Adrenal gland (tissue), 5 donors: Measurements from ENCODE around the gene PHF23.

Experiments
- CTCF ChIP-seq, 6 experiments: fragments of 450-650 bp in 4 of 6; fragments of 200-600 bp in 2 of 6; sonication (generic) in 1 of 6; IDR thresholded peaks; 1 replicate in 5 of 6; 2 replicates in 1 of 6; pipeline versions ENCODE4 v1.5.1 to v1.8.0; 2016 to 2021; ENCODE audit warnings: antibody characterized with exemption in 6 of 6, mild to moderate bottlenecking in 2 of 6, moderate library complexity in 1 of 6
- POLR2A ChIP-seq, 2 donors: fragments of 450-650 bp; IDR thresholded peaks; one replicate each; pipeline ENCODE4 v1.6.1; 2017; ENCODE audit warnings: antibody characterized with exemption in 2 of 2, mild to moderate bottlenecking in 2 of 2, moderate library complexity in 1 of 2
- donor health status: DM: no; HTN: no; CAD: no.

- TF ChIP-seq CTCF (IDR thresholded peaks at IDR 0.05) (no peak), POLR2A (IDR thresholded peaks at IDR 0.05) (no peak)
Observed at GRCh38 chr17:7279448-7279847, 40.2 kb upstream of the PHF23 start.
